SIG-M5 treated with dmso at 0.1 percent for 504 hours (cell line): ENCODE data around the gene ANKRD16.
"Not testable (repeated sequence)": the region's sequence is repeated elsewhere in the genome, so short reads cannot be mapped to it uniquely, and the experiment has no call there.

Experiments used
- DNase-seq: peaks from one replicate; lab custom pipeline; 2025; ENCODE audit not compliant: unreplicated experiment; lab: John Stamatoyannopoulos, UW

The ANKRD16 gene

DNA sequence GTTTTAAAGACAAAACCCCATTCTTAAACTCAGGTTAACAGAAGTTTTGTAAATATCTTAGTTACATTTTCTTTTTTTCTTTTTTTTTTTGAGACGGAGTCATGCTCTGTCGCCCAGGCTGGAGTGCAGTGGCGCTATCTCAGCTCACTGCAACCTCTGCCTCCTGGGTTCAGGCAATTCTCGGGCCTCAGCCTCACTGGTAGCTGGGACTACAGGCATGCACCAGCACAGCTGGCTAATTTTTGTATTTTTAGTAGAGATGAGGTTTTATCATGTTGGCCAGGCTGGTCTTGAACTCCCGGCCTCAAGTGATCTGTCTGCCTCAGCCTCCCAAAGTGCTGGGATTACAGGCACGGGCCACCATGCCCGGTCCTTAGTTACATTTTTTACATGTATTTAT, 12.7 kb downstream of the ANKRD16 start:
- DNase-seq: not testable (repeated sequence)

DNA sequence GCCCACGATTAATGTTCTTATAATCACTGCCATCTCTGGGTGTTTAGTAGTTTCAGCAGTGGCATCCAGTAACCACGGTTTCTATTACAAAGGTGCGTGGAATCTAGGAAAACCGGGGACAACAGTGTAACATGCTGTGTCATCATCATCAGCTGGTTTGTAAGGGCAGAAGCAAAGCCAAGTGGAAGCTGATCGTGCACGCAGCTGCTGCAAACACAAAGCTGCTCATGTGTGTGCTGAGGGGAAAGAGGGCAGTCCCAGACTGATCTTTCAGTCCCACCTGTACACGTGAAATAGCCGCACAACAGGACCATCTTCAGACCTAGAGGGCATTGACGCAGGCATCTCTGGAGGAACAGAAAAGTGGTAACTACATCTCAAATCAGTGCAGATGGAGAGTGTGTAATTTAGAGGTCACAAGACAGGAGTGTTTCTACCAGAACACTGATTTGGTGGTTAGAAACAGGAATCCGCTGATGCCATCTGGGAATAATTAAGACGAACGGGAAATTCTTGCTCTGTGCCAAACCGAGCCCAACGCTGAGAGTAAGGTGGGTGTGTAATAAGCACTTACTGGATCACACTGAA, 13.4 kb downstream of the ANKRD16 start:
- DNase-seq: no peak

DNA sequence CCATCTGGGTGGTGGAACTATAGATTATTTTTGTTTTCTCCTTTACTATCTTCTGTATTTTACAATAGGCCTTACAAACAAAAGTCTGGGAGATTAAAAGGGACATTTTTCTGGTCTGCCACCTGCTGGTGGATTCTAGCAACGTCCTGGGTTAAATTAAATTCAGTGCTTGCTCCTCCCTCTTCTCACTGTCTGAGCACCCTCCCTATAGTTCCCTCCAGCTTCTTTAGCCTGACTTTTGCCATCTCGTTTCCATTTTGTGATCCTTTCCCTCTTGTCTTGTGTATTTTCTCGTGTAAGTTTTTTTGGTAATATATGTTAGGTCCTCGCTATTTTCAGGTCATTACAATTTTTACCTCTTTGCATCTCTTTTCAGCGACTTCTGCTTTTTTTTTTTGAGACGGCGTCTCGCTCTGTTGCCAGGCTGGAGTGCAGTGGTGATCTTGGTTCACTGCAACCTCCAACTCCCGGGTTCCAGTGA, 16.1 kb downstream of the ANKRD16 start:
- peak; percentile 77 for DNase-seq

DNA sequence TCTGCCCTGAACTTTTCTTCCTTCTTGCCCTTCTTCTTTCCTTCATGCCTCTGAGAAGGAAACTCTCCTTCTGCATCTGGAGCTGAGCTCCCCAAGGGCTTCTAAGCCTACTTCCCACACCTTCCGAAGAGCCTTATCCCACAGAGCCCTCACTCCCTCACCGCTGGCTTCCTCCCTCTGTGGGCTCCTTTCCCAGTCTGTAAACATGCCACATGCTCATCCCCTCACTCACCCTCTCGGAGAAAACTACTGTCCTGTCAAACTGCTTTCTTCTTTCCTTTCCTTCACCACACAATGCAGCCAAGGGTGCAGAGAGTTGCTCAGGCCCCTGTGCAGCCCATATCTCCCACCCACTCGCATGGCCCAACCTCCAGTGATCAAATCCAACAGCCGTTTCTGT, 18.1 kb downstream of the ANKRD16 start:
- DNase-seq: no peak

DNA sequence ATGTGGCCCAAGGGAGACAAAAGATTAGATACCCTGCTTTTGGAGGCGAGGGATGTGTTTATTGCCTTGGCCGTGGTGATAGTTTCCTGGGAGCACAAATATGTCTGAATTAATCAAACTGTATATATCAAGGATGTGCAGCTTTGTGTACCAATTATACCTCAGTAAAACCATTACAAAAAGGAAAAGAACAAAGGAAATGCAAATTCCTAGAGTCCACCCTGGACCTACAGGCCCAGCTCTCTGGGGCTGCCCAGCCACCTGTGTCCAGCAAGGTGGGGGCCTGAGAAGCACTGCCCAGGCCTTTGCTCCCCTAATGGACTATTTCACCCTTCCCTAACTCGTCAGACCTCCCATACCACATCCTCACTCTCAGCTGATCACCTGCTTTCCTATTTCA, 20.5 kb downstream of the ANKRD16 start:
- DNase-seq: no peak

DNA sequence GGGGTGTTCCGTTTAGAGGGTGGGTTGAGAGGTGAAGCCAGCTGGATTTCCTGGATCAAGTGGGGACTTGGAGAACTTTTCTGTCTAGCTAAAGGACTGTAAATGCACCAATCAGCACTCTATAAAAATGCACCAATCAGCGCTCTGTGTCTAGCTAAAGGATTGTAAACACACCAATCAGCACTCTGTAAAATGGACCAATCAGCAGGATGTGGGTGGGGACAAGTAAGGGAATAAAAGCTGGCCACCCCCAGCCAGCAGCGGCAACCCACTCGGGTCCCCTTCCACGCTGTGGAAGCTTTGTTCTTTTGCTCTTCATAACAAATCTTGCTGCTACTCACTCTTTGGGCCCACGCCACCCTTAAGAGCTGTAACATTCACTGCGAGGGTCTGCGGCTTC, 21.3 kb downstream of the ANKRD16 start:
- not testable (repeated sequence) for DNase-seq

DNA sequence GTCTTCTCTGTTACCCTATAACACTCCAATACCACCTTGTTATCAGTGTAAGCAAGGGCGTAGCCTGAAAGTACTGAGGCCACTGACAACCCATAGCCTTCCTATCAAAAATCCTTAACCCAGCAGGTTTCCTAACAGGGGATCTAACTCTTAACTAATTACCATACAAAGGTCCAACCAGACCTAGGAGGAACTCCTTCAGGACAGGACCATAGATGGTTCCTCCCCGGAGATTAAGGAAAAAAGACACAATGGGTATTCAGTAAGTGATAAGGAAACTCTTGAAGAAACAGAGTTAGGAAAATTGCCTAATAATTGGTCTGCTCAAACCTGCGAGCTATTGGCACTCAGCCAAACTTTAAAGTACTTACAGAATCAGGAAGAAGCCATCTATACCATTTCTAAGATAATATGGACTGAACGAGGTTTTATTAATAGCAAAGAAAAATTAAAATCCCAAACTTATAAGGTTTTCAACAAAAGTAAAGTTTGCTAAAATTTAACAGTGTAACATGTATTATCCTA, 22.5 kb downstream of the ANKRD16 start:
- peak; percentile 16 for DNase-seq

DNA sequence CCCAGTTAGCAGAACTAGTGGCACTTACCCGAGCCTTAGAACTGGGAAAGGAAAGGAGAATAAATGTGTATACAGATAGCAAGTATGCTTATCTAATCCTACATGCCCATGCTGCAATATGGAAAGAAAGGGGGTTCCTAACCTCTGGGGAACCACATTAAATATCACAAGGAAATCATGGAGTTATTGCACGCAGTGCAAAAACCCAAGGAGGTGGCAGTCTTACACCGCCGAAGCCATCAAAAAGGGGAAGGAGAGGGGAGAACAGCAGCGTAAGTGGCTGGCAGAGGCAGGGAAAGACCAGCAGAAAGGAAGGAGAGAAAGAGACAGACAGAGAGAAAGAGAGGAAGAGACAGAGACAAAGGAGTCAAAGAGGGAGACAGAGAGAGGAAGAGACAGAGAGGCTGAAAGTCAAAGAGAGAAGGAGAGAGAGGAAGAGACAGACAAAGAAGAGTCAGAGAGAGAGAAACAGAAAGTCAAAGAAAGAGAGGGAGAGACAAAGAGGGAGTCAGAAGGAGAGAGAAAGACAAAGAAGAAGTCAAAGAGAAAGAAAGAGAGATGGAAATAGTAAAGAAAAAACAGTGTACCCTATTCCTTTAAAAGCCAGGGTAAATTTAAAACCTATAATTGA, 23.1 kb downstream of the ANKRD16 start:
- not testable (repeated sequence) for DNase-seq

DNA sequence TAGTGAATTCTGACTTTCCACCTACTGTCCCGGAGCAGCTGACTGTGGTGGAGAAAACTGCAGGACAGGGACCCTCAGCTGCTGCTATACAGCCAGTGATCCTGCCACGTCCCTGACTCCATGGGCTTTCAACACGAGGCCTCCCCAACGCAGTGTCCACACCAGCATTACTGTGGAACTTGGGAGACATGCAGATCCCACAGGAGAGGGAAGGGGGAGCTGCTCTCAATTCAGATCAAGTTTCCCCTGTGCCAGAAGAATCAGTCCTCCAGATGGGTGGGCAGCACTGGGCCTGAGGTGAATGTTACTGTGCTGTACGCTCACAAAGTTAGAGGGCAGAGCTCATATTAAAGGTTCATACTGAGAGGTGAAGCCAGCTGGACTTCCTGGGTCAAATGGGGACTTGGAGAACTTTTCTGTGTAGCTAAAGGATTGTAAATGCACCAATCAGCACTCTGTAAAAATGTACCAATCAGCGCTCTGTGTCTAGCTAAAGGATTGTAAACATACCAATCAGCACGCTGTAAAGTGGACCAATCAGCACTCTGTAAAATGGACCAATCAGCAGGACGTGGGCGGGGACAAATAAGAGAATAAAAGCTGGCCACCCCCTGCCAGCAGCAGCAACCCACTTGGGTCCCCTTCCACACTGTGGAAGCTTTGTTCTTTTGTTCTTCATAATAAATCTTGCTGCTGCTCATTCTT, 26.6 kb downstream of the ANKRD16 start:
- DNase-seq: not testable (repeated sequence)

DNA sequence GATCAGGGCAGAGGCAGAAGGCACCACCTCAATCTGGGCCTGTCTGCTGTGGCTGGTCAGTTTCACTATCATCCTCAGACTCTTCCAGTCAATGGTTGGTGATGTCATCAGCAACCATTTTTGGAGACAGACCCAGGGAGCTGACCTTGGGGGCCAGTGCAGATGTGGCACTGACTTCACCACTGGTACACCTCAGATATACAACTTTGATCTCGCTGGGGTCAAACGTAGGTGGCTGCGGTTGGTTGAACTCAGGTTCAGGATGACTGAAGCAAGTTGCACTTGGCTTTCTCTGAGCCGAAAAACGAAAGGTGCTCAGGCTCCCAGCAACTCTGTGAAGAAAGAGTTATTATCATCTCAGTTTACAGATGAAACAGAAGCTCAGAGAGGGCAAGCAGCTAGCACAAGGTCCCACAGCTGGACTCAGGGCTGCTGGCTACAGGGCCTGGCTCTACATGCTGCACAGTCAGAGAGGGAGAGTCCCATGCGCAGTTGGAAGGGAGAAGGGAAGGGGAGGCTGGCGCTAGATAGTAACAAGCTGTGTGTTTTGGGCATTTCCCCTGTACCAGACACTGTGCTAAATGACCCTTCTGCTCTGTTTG, 27.2 kb downstream of the ANKRD16 start:
- no peak for DNase-seq

DNA sequence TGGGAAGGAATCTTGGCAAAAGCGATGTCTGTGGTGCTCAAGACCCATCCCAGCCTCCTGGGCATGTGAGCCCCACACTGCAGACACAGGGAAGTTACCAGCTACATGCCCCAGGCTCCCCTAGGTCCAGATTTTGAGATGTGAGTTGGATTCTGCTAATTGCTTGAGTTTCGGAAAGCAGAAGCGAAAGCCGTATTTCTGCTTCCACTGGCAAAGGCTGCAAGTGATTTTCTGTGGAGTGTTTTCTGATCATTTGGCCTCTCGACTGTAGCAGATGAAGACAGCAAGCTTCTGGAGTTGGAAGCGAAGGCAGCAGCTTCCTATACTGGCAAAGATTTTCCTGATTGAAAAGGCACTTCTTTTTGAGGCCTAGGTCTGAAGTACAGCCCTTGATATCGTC, 29.6 kb downstream of the ANKRD16 start:
- DNase-seq: peak; percentile 20

DNA sequence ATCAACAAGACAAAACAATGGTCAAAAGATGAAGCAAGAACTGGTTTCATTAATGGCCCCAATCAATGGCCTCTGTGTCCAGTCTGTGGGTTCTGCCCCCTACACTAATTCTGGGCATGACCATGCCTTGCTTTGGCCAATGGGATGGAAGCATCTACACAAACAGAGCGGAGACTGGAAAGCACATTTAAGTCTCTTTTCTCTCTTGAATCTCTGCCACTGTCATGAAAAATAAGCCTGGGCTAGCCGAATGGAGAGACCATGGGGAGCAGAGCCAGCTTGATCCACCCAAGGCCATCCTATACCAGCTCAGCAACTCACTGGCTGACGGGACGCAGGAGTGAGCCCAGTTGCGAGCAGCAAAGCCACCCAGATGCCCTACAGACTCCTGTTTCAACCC, 30.9 kb downstream of the ANKRD16 start:
- no peak for DNase-seq

DNA sequence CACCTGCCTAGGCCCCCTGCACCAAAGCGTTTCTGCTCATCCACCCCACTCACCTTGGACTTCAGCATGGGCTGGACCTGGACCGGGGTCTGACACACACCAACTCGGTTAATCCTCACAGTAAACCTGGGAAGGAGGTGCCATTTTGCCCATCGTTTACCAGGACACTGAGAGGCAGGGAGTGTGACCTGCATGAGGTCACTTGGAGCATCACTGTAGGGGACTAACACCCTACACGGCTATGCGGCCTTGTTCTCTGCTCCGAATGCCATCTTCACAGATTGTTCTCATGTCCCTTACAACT, 33.0 kb downstream of the ANKRD16 start:
- no peak for DNase-seq

DNA sequence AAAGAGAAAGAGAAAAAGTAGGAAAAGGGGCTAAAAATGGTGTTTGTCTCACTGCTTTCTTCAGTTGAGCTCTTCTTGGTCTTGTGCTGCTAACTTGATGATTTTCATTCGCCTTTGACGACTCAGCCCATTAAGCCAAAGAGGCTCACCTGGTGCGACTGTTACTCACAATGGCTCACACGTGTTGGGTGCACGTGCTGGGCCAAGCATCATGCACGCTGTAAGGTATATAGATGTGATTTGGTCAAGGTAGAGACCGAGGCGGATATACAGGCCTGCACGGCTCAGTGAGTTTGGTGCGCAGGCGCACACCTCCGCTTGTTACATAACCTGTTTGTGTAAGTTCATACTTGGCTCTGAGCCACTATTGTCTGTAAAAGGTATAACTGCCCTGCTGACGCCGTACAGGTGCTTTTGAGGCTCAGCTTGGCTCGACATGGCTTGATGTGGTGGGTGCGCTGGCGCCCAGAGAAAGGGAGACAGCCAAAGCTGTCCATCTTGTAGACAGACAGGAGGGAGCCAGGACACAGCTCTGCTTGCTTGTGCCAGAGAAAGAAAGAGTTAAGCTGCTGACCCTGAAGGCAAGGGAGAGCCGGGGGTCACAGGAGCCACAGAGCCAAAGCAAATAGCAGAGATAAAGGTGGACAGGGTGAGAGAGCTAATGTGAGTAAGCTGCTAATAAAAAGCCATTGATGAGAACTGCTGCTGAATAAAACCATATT, 33.6 kb downstream of the ANKRD16 start:
- no peak for DNase-seq

DNA sequence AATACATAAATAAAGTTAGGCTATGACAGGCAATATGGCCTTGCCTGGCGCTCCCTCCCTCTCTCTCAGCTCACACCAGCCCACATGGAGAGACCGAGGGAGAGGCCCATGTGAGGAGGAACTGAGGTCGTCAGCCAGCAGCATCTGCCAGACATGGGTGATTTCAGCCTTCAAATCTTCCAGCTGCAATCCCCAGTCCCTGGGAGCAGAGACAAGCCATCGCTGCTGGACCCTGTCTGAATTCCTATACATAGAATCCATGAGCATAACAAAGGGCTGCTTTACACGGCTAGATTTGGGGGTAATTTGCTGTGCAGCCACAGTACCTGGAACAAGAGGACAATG, 35.6 kb downstream of the ANKRD16 start:
- DNase-seq: no peak

DNA sequence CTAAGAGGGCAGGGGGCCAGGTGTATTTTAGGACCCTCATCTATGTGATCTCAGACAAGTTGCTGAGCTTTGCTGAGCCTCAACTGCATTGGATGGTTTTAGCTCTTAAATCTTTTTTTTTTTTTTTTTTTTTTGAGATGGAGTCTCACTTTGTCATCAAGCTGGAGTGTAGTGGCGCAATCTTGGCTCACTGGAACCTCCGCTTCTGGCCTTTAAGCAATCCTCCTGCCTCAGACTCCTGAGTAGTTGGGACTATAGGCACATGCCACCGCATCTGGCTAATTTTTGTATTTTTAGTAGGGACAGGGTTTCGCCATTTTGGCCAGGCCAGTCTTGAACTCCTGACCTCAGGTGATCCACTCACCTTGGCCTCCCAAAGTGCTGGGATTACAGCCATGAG, 43.0 kb downstream of the ANKRD16 start:
- DNase-seq: not testable (repeated sequence)

DNA sequence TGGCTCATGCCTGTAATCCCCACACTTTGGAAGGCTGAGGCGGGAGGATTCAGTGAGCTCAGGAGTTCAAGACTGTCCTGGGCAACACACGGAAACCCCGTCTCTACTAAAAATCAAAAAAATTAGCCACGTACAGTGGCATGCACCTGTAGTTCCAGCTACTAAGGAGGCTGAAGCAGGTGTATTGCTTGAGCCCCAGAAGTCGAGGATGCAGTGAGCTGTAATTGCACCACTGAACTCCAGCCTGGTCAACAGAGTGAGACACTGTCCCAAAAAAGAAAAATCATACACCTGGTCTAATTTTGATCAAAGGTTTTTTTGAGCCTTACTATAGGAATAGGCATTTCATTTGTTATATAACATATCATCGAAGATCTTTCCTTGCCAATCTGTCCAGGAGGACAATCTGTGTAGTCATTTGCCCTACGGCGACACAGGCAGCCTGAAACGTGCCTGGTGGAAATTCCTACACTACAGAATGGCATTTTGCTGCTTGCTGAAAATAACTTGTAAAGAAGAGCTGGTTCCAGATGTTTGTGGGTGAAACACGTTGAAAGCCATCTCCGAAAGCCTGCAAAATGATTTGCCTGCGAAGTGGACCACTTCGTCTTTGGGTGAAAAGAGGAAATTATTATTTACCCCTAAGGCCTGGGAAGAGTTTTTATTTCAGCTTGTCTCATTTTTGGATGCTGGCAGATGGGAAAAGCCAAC, 45.2 kb downstream of the ANKRD16 start:
- no peak for DNase-seq

DNA sequence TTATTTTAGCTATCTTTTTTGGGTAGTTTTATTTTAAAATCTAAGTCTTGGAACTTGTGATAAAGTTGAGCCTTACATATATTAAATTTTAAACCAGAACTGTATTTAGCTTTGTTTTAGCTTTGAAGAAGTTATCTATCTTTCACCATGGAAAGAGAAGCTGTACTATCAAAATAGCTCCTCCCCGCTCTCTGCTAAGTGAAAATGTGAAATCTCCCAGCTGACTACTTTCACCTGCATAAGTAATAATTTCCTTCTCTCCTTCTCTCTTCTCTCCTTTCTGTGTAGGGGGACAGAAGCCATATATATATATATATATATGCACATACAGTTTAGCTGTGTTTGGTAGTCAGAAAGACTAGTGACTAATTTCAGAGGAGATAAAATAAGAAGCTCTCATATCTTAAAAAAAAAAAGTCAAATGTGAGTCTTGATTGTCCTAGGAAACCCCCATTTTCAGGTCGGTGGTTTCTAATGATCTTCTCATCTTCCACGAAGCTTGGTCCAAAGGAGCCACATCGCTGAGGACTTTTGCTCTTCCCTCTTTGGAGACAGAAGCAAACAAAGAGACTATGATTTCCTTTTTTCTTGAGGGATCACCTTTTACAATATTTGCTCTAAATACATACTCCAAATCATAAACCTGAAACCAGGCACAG, 45.9 kb downstream of the ANKRD16 start:
- DNase-seq: no peak

DNA sequence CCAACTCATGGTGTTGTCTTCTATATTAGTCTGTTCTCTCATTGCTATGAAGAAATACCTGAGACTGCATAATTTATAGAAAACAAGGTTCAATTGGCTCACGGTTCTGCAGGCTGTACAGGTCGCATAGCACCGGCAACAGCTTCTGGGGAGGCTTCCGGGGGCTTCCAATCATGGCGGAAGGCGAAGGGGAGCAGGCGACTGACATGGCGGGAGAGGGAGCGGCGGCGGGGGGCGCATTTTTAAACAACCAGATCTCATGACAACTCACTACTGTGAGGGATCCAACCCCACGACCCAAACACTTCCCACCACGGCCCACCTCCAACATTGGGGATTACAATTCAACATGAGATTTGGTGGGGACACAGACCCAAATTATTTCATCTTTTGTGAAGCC, 47.7 kb downstream of the ANKRD16 start:
- no peak for DNase-seq
